ENCODE data around the gene PTPRN2. TPM values are rescaled to one million over a fixed set of nuclear protein-coding genes. Genes with fewer than 3 reads are reported as not detected.

The PTPRN2 gene
- total RNA-seq, 4 donors from 2014 or later, result 6.6 to 10.7 (median 8.2) TPM

DNA sequence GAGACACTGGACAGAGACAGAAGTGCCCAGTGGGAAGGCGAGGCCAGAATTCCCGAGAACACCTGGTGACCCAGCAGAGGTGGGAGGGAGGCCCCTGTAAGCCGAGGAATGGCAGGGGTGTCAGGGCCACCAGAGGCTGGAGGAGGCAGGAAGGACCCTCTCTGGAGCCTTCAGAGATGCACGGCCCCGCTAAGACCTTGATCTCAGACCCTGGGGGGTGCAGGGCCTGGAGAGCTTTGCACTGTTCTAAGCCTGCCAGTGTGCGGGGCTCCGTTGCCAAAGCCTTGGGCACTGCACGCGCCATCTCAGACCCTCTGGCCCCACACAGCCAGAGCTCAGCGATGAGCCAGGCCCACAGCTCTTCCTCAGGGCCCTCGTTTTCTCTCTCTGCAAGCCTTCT, 557.1 kb downstream of the PTPRN2 start:
- DNase-seq (ENCODE audit: low spot score in 2 of 2), result no peak
- 86 to 89% methylated on average over 11 of the region's 11 CpGs for WGBS, 2 donors

GRCh38 chr7:158030071-158030470, 557.6 kb downstream of the PTPRN2 start:
- 81 to 89% methylated on average over 9 of the region's 10 CpGs for WGBS, 2 donors
- DNase-seq (ENCODE audit: low spot score in 2 of 2), result no peak
- Histone ChIP-seq H3K27me3 (no peaks in the 10 kb centered on the region), H3K4me1 (no peaks in the 10 kb centered on the region), H3K4me3 (no peak overlapping the region), H3K27ac (no peak overlapping the region), H3K36me3 (no peaks in the 10 kb centered on the region), H3K9me3 (no peaks in the 10 kb centered on the region)
- TF ChIP-seq CTCF (IDR thresholded peaks at IDR 0.05), result no peak
- no peak for TF ChIP-seq EP300 (IDR thresholded peaks at IDR 0.05)
- no peak for TF ChIP-seq POLR2A (IDR thresholded peaks at IDR 0.05)

More for the DNA sequence above, 557.1 kb downstream of the PTPRN2 start:
- no peak overlapping the region for H3K27ac ChIP-seq
- H3K4me3 ChIP-seq, result no peak overlapping the region
- TF ChIP-seq POLR2A (IDR thresholded peaks at IDR 0.05), result no peak
- no peak for TF ChIP-seq EP300 (IDR thresholded peaks at IDR 0.05)
- no peak for TF ChIP-seq CTCF (IDR thresholded peaks at IDR 0.05)
- H3K9me3 ChIP-seq, result no peaks in the 10 kb centered on the region
- no peaks in the 10 kb centered on the region for H3K4me1 ChIP-seq
- no peaks in the 10 kb centered on the region for H3K27me3 ChIP-seq
- H3K36me3 ChIP-seq, result no peaks in the 10 kb centered on the region

GRCh38 chr7:158029509-158029908, 558.1 kb downstream of the PTPRN2 start:
- WGBS, 2 donors, result 62% methylated on average over 5 of the region's 5 CpGs
- no peak for TF ChIP-seq CTCF (IDR thresholded peaks at IDR 0.05)
- TF ChIP-seq EP300 (IDR thresholded peaks at IDR 0.05), result no peak
- no peak for TF ChIP-seq POLR2A (IDR thresholded peaks at IDR 0.05)
- Histone ChIP-seq H3K4me3 (no peak overlapping the region), H3K9me3 (no peaks in the 10 kb centered on the region), H3K27ac (no peak overlapping the region), H3K36me3 (no peaks in the 10 kb centered on the region), H3K4me1 (no peaks in the 10 kb centered on the region), H3K27me3 (no peaks in the 10 kb centered on the region)
- no peak for DNase-seq (ENCODE audit: low spot score in 2 of 2)

- H3K27me3 ChIP-seq, result no peaks in the 10 kb centered on the region
- no peaks in the 10 kb centered on the region for H3K9me3 ChIP-seq
- DNase-seq (ENCODE audit: low spot score in 2 of 2), result no peak
- H3K27ac ChIP-seq, result no peak overlapping the region
- H3K36me3 ChIP-seq, result no peaks in the 10 kb centered on the region
- no peaks in the 10 kb centered on the region for H3K4me1 ChIP-seq
- WGBS, 2 donors, result 92 to 93% methylated on average over 22 of the region's 22 CpGs
- no peak for TF ChIP-seq POLR2A (IDR thresholded peaks at IDR 0.05)
- no peak for TF ChIP-seq CTCF (IDR thresholded peaks at IDR 0.05)
- TF ChIP-seq EP300 (IDR thresholded peaks at IDR 0.05), result no peak
- H3K4me3 ChIP-seq, result no peak overlapping the region
Measured at GRCh38 chr7:158028971-158029370, 558.7 kb downstream of the PTPRN2 start.

- no peak for TF ChIP-seq CTCF (IDR thresholded peaks at IDR 0.05)
- no peak for TF ChIP-seq POLR2A (IDR thresholded peaks at IDR 0.05)
- no peak for TF ChIP-seq EP300 (IDR thresholded peaks at IDR 0.05)
- Histone ChIP-seq H3K27ac (no peak overlapping the region), H3K36me3 (no peaks in the 10 kb centered on the region), H3K9me3 (no peaks in the 10 kb centered on the region), H3K4me1 (no peaks in the 10 kb centered on the region), H3K4me3 (no peak overlapping the region), H3K27me3 (no peaks in the 10 kb centered on the region)
- no peak for DNase-seq (ENCODE audit: low spot score in 2 of 2)
- 88% methylated on average over 22 of the region's 22 CpGs for WGBS, 2 donors
Measured at GRCh38 chr7:158028290-158028941, 559.2 kb downstream of the PTPRN2 start.
